B cell (primary cell): ENCODE data around the gene RBBP7. TPM values are rescaled to one million over a fixed set of nuclear protein-coding genes. Genes with fewer than 3 reads are reported as not detected.

Source experiments
- ATAC-seq: fragments of 200-7000 bp; cut with Tn5 transposase; one replicate; pipeline ENCODE4 v1.10.0; 2021; ENCODE audit warnings: low read depth, mild to moderate bottlenecking, moderate number of reproducible peaks, moderate library complexity
- CTCF ChIA-PET: fragments of 350-600 bp; sonication (Branson Sonifier 250); formaldehyde crosslinking; loops from one replicate; lab custom pipeline; 2021; ENCODE audit warnings: antibody characterized with exemption, inconsistent platforms; lab: Charles Lee
- POLR2A ChIA-PET: fragments of 350-600 bp; sonication (Branson Sonifier 250); formaldehyde crosslinking; loops from one replicate; lab custom pipeline; 2021; ENCODE audit warnings: antibody characterized with exemption; lab: Charles Lee
- DNase-seq: peaks from one replicate; pipeline ENCODE4 v3.0.0; 2013
- H2AFZ ChIP-seq: 2 replicates; pipeline ENCODE4 v1.6.1; 2012; ENCODE audit warnings: mild to moderate bottlenecking, low read depth, low read length; ENCODE audit not compliant: insufficient read depth, poor library complexity, severe bottlenecking
- H3K27ac ChIP-seq, 2 donors: 1 replicate in 1 of 2; 2 replicates in 1 of 2; pipeline ENCODE4 v1.5.1; 2012 to 2013; ENCODE audit warnings: low read length in 2 of 2, mild to moderate bottlenecking in 2 of 2, moderate library complexity in 1 of 2
- H3K27me3 ChIP-seq, 4 experiments: fragments of 200-600 bp in 1 of 4; sonication (generic) in 1 of 4; replicated peaks in 1 of 4; 1 replicate in 2 of 4; 2 replicates in 2 of 4; pipeline versions ENCODE4 v1.6.1 to v1.7.0; 2013 to 2016; ENCODE audit warnings: low read length in 3 of 4, mild to moderate bottlenecking in 2 of 4, mixed read lengths in 1 of 4, moderate library complexity in 1 of 4; ENCODE audit not compliant: insufficient read depth in 4 of 4, control insufficient read depth in 3 of 4; ENCODE audit errors: control extremely low read depth in 1 of 4
- H3K36me3 ChIP-seq, 2 experiments: replicated peaks in 1 of 2; 1 replicate in 1 of 2; 2 replicates in 1 of 2; pipeline versions ENCODE4 v1.6.1 to v1.7.1; 2013; ENCODE audit warnings: low read length in 1 of 2; ENCODE audit not compliant: insufficient read depth in 2 of 2, control insufficient read depth in 1 of 2; ENCODE audit errors: control extremely low read depth in 1 of 2, extremely low read depth in 1 of 2
- H3K4me1 ChIP-seq, 2 donors: fragments of 200-600 bp in 1 of 2; sonication (generic) in 1 of 2; 1 replicate in 1 of 2; 2 replicates in 1 of 2; pipeline versions ENCODE4 v1.5.1 to v1.6.1; 2013 to 2017; ENCODE audit warnings: low read length in 2 of 2; ENCODE audit not compliant: control insufficient read depth in 2 of 2, insufficient read depth in 2 of 2
- H3K4me2 ChIP-seq: replicated peaks from 2 replicates; pipeline ENCODE3; 2012; ENCODE audit warnings: mild to moderate bottlenecking, low read depth, low read length; ENCODE audit not compliant: poor library complexity, severe bottlenecking
- H3K4me3 ChIP-seq, 5 experiments: fragments of 200-600 bp in 1 of 5; sonication (generic) in 1 of 5; 1 replicate in 3 of 5; 2 replicates in 2 of 5; pipeline versions ENCODE4 v1.5.1 to v1.7.0; 2011 to 2016; ENCODE audit warnings: low read length in 4 of 5, mild to moderate bottlenecking in 4 of 5, low read depth in 2 of 5, control low read depth in 1 of 5, moderate library complexity in 1 of 5; ENCODE audit not compliant: insufficient read depth in 1 of 5; ENCODE audit errors: control extremely low read depth in 1 of 5, extremely low read depth in 1 of 5
- H3K79me2 ChIP-seq: fragments of 200-600 bp; sonication (generic); one replicate; pipeline ENCODE4 v1.6.0; 2016; ENCODE audit warnings: low read length; ENCODE audit not compliant: control insufficient read depth, insufficient read depth
- H3K9ac ChIP-seq: fragments of 200-600 bp; sonication (generic); 2 replicates; pipeline ENCODE4 v1.6.1; 2017; ENCODE audit warnings: mild to moderate bottlenecking, low read length, moderate library complexity
- H3K9me3 ChIP-seq, 3 donors: one replicate each; pipeline versions ENCODE4 v1.6.1 to v1.7.1; 2013; ENCODE audit warnings: low read length in 2 of 3; ENCODE audit not compliant: control insufficient read depth in 2 of 3, insufficient read depth in 1 of 3; ENCODE audit errors: control extremely low read depth in 1 of 3
- H4K20me1 ChIP-seq: 2 replicates; pipeline ENCODE4 v1.6.0; 2012; ENCODE audit warnings: mild to moderate bottlenecking, low read length; ENCODE audit not compliant: insufficient read depth, control insufficient read depth, poor library complexity, severe bottlenecking
- H3K27ac Mint-ChIP-seq: one replicate; pipeline ENCODE4 v1.8.0; 2021; ENCODE audit warnings: mixed read lengths
- H3K27me3 Mint-ChIP-seq: one replicate; pipeline ENCODE4 v1.8.0; 2021; ENCODE audit warnings: mixed read lengths
- H3K4me1 Mint-ChIP-seq: one replicate; pipeline ENCODE4 v1.8.0; 2021; ENCODE audit warnings: mixed read lengths
- H3K4me3 Mint-ChIP-seq: one replicate; pipeline ENCODE4 v1.8.0; 2021; ENCODE audit warnings: mixed read lengths
- H3K9me3 Mint-ChIP-seq: one replicate; pipeline ENCODE4 v1.8.0; 2022; ENCODE audit warnings: mixed read lengths; ENCODE audit not compliant: insufficient read depth
- CTCF ChIP-seq: fragments of 200-600 bp; IDR thresholded peaks from one replicate; pipeline ENCODE4 v1.8.0; 2022; ENCODE audit warnings: antibody characterized with exemption, mild to moderate bottlenecking
- EZH2 ChIP-seq: IDR thresholded peaks from 2 replicates; pipeline ENCODE4 v1.6.1; 2012; ENCODE audit warnings: borderline replicate concordance, low read depth, mild to moderate bottlenecking, moderate library complexity, low read length; ENCODE audit not compliant: insufficient read depth, poor library complexity, severe bottlenecking
- WGBS: methylation state at CpG from one replicate; pipeline ENCODE4 v1.1.5; 2013; ENCODE audit warnings: missing lambda C conversion rate; ENCODE audit not compliant: insufficient coverage; 5-methylcytosine and 5-hydroxymethylcytosine counted together
- intact Hi-C: fragments of 100-400 bp; cut with micrococcal nuclease; formaldehyde crosslinking; loops from one replicate; pipeline ENCODE4 v1.10.0; 2022
- polyA plus RNA-seq: library from polyadenylated mRNA; depleted of rRNA; stranded (reverse); fragments of >200 nt; gene quantifications from 2 replicates; pipeline ENCODE4 v1.2.3, GENCODE V29; 2012
- total RNA-seq, 2 donors: library from RNA; stranded (reverse); fragments of 120-200 nt in 1 of 2; gene quantifications; 1 replicate in 1 of 2; 2 replicates in 1 of 2; pipeline versions ENCODE4 v1.2.3 to v1.2.4, GENCODE V29; 2013 to 2022

RBBP7 gene
- total and polyA plus RNA-seq, 2 donors (not counting 1 experiment from before 2014, with no cell fraction given), result 74.6 to 106 TPM

- ATAC-seq, result no peak
- TF ChIP-seq EZH2, result no peak
- TF ChIP-seq CTCF, result no peak
- Mint-ChIP-seq H3K9me3 (no peaks in the 10 kb centered on the region), H3K4me1 (peaks cover under 1% of the 10 kb centered on the region), H3K27me3 (no peaks in the 10 kb centered on the region), H3K27ac (no peak overlapping the region), H3K4me3 (no peak overlapping the region)
- no peaks in the 10 kb centered on the region for H3K9me3 ChIP-seq
- H2AFZ ChIP-seq, result no peak overlapping the region
- ChIA-PET POLR2A (no interaction called here), CTCF (no interaction called here)
- no peak overlapping the region for H3K9ac ChIP-seq
- no peak overlapping the region for H3K4me3 ChIP-seq
- DNase-seq, result no peak
- H3K27me3 ChIP-seq, result no peaks in the 10 kb centered on the region
- H3K27ac ChIP-seq, result no peak overlapping the region
- intact Hi-C loops, result no loop called here
- H3K36me3 ChIP-seq, result peaks cover 0 to 17% of the 10 kb centered on the region in 2 experiments
- 90% methylated on average over 2 of the region's 2 CpGs for WGBS
- H4K20me1 ChIP-seq, result no peaks in the 10 kb centered on the region
- no peak overlapping the region for H3K4me2 ChIP-seq
- no peaks in the 10 kb centered on the region for H3K4me1 ChIP-seq
- H3K79me2 ChIP-seq, result no peaks in the 10 kb centered on the region
Observed at GRCh38 chrX:16822723-16823122, 47.4 kb downstream of the RBBP7 start.

- H3K36me3 ChIP-seq, result peaks cover 0 to 17% of the 10 kb centered on the region in 2 experiments
- H3K4me2 ChIP-seq, result no peak overlapping the region
- no peak overlapping the region for H3K27ac Mint-ChIP-seq
- H2AFZ ChIP-seq, result no peak overlapping the region
- no peaks in the 10 kb centered on the region for H3K9me3 Mint-ChIP-seq
- H3K4me1 ChIP-seq, result no peaks in the 10 kb centered on the region
- intact Hi-C loops, result no loop called here
- H3K4me1 Mint-ChIP-seq, result peaks cover 4% of the 10 kb centered on the region
- no CpG with 5 or more reads among the region's 5 CpGs for WGBS
- CTCF ChIA-PET, result interaction anchor here (3.2 kb wide), 1 partner anchor 227 kb away, joined by 12 read pairs; no protein-coding TSS in a partner anchor
- no peak for TF ChIP-seq EZH2
- TF ChIP-seq CTCF, result no peak
- no peaks in the 10 kb centered on the region for H4K20me1 ChIP-seq
- no peak for ATAC-seq
- H3K4me3 Mint-ChIP-seq, result no peak overlapping the region
- H3K27ac ChIP-seq, result no peak overlapping the region
- H3K9me3 ChIP-seq, result no peaks in the 10 kb centered on the region
- no peak overlapping the region for H3K4me3 ChIP-seq
- peaks cover 2% of the 10 kb centered on the region for H3K79me2 ChIP-seq
- POLR2A ChIA-PET, result interaction anchor here (0.6 kb wide), 1 partner anchor 103 kb away, joined by 3 read pairs; no protein-coding TSS in a partner anchor
- H3K9ac ChIP-seq, result no peak overlapping the region
- no peaks in the 10 kb centered on the region for H3K27me3 Mint-ChIP-seq
- DNase-seq, result no peak
- no peaks in the 10 kb centered on the region for H3K27me3 ChIP-seq
Observed at GRCh38 chrX:16819634-16820033, 50.5 kb downstream of the RBBP7 start.
